NCI-H128 (cell line): ENCODE results near the gene COX4I2.
"Not testable (repeated sequence)": the region's sequence is repeated elsewhere in the genome, so short reads cannot be mapped to it uniquely, and the experiment has no call there.

Experiments
- DNase-seq: peaks from one replicate; lab custom pipeline; 2025; ENCODE audit not compliant: unreplicated experiment; lab: John Stamatoyannopoulos, UW

COX4I2 gene

GRCh38 chr20:31653561-31653960 is 15.8 kb downstream of the COX4I2 start:
- no peak for DNase-seq

- no peak for DNase-seq
Measured at GRCh38 chr20:31654534-31654933, 16.8 kb downstream of the COX4I2 start.

GRCh38 chr20:31661625-31662371 is 24.1 kb downstream of the COX4I2 start:
- peak; percentile 73 for DNase-seq

GRCh38 chr20:31662372-31662854 is 24.7 kb downstream of the COX4I2 start:
- DNase-seq: no peak

- no peak for DNase-seq
Measured at GRCh38 chr20:31663524-31663837, 25.8 kb downstream of the COX4I2 start.

GRCh38 chr20:31663838-31664695 is 26.4 kb downstream of the COX4I2 start:
- peak; percentile 1 for DNase-seq

- DNase-seq: no peak
Measured at GRCh38 chr20:31664696-31665354, 27.1 kb downstream of the COX4I2 start.

- no peak for DNase-seq
Measured at GRCh38 chr20:31665753-31666152, 28.0 kb downstream of the COX4I2 start.

GRCh38 chr20:31666258-31667042 is 28.7 kb downstream of the COX4I2 start:
- DNase-seq: no peak

- DNase-seq: no peak
Measured at GRCh38 chr20:31667315-31668285, 29.9 kb downstream of the COX4I2 start.

GRCh38 chr20:31668944-31669343 is 31.2 kb downstream of the COX4I2 start:
- DNase-seq: not testable (repeated sequence)

- no peak for DNase-seq
Measured at GRCh38 chr20:31669876-31670275, 32.2 kb downstream of the COX4I2 start.

GRCh38 chr20:31670371-31671228 is 32.9 kb downstream of the COX4I2 start:
- no peak for DNase-seq

GRCh38 chr20:31671324-31671723 is 33.6 kb downstream of the COX4I2 start:
- DNase-seq: no peak

- DNase-seq: no peak
Measured at GRCh38 chr20:31673435-31673834, 35.7 kb downstream of the COX4I2 start.

- DNase-seq: no peak
Measured at GRCh38 chr20:31673943-31674463, 36.3 kb downstream of the COX4I2 start.

- no peak for DNase-seq
Measured at GRCh38 chr20:31674895-31675827, 37.4 kb downstream of the COX4I2 start.
